ENCODE results near the gene MPP1.

Gene MPP1

DNA sequence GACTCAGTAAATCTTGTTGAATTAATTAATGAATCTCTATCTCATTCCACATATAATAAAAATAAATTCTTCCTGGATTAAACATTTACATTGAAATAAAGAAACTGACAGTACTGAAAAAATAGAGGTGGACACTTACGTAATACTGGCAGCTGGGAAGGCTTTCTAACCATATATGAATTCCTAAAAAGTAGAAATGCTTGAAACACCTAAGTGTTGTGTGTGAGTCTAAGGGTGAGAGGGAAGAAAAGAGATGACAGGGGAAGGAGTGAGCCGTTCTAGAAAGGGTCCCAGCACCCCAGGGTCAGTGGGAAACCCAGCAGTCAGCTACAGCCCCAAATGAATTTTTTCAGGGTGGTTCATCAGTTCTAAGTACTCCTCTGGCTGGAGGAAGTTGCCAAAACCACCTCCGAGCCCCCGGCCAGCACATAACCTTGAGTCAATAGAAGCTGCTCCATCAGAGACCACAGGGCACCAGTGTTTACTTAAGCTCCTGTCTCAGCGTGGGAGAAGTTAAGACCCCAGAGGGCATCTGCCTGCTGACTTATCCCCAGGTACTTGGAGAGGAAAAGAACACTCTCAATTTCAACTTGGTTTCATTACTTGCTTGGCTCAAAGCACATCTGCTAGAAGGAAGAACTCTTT lies 72.7 kb downstream of the MPP1 start:
- DNase-seq (ENCODE audit: low read depth in 2 of 2) = no peak

DNA sequence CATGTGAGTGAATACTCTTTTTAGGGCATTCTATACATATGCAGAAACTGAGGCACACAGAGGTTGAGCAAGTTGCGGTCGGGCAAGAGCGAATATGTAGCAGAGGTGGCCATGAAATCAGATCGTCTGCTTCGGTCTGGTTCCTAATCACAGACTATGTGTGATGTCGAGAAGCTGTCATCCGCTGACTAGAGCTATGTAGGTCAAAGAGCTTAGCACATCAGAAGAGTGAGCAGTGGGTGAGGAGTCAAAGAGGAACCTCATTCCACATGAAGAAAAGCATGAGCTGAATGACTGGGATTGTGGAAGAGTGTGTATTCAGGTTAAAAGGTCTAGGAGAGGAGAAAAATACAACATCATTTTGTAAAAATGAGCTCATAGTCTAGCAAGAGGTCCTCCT lies 73.4 kb downstream of the MPP1 start:
- no peak for DNase-seq (ENCODE audit: low read depth in 2 of 2)

DNA sequence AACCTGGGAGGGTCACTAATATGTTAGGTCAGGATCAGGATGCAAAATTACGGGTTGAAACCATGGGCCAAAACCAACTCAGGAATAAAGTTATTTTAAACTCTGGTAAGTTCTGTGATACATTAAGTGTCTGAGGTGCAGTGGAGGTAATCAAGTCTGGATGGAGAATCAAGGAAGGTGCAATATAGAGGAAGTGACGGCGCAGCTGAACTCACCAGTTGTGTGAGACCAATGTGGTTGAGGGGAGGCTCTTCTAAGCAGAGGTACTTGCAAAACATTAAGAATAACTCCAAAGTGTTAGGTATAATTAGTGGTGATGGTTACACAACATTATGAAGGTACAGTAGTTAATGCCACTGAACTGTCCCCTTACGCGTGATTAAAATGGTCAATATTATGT lies 74.1 kb downstream of the MPP1 start:
- no peak for DNase-seq (ENCODE audit: low read depth in 2 of 2)

DNA sequence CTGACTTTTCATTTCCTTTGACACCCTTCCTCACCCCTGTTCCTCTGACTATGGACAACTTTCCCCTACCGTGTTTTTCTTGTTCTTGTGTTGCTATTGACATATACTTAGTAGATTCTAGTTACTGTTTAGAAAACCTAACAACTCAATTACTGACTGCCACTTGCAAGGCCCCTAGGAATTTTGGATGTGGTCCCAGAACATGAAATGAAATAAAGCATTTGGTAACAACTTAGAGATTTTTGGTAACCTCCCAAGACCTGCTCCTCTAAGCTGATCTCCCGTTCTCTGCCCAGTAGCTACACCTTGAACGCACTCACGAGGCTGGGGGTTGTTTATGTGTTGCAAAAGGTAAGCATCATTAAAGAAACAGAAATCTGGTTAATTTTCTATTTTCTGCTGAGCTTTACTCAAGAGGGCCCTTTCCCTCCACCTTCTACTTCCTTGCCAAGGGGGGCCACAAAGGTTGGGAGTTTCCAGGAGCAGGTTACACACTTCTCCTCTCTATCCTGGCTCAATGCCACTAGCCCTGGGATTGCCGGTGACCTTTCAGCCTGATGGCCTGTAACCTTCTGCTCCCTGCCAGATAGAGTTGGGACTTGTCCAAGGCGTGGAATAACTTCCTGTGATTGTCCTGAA lies 74.9 kb downstream of the MPP1 start:
- peak in 1 of 2 experiments; percentile 62 for DNase-seq (ENCODE audit: low read depth in 2 of 2)

DNA sequence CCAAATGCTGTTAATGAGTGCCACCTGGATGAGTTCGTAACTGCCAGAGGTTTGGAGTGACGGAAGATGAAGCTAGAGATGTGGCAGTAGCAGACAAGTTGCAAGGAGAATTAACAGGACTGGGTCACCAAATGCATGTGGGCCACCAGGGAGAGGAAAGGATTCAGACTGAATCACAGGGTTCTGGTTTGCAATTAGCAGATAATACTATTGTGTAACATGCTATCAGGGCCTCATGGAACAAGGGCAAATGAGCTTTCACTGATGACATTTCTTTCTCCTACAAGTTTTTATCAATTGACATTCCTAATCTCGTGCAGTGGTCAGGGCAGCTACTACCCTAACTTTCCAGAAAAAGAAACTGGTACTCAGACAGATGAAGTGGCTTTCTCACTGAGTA lies 75.8 kb downstream of the MPP1 start:
- DNase-seq (ENCODE audit: low read depth in 2 of 2) = no peak
